DMS114 treated with DMSO at 0.1 percent for 48 hours (cell line): Measurements from ENCODE around the gene MANSC1.
"Not testable (repeated sequence)": the region's sequence is repeated elsewhere in the genome, so short reads cannot be mapped to it uniquely, and the experiment has no call there.

Experiments
- DNase-seq: peaks from one replicate; lab custom pipeline; 2025; ENCODE audit not compliant: unreplicated experiment; lab: John Stamatoyannopoulos, UW

MANSC1 gene

DNA sequence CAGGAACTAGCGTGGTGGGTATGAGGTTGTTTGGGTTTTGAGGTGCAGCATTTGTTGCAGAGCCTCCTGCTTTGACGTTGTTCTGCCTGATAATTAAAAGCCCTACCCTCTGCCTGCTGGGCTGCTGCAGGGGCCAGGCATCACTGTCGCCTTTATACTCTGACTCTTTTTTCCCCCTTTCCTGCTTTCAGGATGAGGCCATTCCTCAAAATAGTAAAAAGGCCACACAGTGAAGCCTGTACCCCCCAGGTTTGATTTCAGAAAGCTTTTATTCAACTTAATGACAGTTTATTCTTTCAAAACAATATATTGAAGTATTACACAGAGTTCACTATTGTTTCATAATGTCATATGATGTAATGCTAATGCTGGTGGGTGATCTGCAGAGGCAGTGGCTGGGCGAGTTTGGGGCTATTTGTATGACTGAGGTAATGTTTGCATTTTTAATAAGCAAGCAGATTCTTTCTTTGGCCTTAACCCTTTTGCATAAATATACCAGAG, 15.9 kb upstream of the MANSC1 start:
- DNase-seq, result no peak

DNA sequence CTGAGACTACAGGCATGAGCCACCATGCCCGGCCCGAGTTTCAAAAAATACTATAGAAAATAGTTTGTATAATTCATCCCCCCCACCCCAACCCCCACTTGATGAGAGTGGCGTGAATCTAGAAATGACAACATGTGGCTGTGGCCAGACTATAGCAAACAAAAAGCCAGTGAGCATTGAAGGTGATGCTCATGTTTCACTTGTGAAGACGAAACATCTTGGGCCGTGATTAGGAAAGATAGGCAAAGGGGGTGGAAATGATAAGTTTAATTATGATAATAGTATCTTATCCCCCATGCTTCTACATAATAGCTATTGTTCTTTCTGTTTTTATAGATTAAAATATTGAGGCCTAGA, 15.4 kb upstream of the MANSC1 start:
- no peak for DNase-seq

DNA sequence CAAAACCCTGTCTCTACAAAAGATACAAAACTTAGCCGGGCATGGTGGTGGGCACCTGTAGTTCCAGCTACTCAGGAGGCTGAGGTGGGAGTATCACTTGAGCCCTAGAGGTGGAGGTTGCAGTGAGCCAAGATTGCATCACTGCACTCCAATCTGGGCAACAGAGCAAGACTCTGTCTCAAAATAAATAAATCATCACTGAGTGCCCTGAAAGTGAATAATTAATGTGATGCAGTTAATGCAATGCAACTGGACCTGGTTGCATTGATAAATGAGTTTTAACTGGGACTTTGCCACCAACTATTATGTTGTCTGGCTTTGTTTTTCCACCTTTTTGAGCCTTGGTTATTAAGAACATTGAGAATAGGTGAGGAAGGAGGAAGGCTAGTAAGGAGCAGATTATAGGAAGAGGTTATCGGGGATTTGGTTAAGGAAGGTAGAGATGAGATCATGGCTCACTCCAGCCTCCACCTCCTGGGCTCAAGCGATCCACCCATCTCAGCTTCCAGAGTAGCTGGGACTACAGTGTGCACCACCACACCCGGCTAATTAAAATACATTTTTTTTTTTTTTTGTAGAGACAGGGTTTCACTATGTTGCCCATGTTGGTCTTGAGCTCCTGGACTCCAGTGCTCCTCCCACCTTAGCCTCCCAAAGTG, 14.9 kb upstream of the MANSC1 start:
- no peak for DNase-seq

DNA sequence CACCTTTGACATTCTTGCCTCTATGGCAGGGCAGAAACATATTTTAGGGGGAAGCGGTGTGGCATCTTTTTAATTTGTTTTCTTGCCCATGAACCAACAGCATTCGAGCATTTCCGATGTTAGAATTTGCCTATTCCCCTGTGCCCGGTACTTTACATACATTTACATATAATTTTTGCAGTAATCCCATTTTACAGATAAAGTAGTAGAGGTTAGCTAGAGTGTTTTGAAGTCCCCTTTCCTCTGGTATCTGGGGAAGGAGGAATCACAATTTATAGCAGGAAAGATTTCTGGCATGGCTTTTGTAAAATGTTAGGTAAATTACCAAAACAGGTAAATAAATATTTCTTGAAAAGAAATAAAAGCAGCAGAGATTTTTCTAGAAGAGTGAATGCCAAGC, 8.5 kb upstream of the MANSC1 start:
- DNase-seq, result no peak

DNA sequence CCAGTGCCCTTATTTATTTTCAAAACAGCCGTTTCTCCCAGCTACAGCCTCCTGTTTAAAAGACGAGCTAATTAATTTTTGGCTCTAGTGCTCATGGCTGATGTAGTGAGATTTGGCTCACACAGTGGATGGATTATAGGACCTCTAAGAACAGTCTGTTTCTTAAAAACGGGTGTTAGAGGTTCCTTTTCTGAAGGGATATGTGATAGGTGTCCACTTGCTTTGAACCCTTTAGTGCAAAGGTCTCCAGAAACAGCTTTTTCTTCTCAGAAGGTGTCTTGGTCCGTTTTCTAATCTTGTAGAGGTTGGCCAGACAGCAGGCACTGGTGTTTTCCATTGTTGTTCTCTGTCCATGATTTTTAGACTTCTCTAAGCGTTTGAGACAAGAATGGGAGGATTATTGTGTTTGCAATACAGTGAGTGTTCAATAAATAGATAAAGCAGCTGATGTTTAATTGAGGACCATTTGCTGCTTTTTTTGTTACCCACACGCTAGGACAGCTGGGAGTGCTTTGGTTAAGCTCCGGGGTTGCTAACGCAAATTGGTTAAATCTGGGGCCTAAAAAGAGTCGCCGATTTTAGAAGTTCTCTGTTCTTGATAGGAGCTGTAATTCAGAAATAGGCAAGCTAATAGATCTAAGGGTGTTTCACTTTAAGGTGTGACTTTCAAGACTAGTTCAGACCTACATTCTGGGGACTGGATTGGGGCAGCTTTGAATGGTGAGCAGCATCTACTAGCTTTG, 7.8 kb upstream of the MANSC1 start:
- no peak for DNase-seq

DNA sequence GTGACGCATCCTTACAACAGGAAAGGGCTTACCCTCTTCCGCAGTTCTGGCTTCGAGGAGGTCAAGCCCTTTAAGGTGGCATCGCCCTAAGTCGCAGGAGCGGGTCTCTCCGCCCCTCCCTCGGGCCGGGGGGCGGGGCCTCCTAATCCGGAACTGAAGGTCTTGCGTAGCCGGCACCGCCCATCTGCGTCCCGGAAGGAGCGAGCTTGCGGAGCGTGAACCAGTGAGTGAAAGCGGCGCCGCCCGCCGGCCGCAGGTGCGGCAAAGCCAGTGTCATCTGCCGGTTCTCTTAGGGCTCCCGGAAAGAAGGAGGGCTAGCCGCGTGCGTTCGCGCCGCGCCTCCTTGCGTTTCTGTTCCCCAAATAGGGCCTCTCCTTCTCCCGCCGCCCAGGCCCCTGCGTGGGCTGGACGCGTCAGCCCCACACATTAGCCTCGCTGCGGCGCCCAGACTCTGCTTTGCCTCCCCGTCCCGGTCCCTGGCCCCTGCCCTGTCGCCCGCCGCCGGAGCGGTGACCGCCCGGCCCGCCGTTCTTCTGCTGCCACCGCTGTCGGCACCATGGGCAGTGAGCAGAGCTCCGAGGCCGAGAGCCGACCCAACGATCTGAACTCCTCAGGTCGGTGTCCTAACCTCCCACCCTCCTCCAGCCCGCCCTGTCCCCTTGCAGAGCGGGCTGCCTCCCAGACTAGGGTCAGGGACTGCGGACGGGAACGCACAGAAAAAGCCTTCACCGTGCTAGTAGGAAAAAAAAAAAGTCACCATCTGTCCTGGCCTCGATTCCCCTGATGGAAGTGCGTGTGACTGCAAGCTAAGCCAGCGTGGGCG, 7.1 kb upstream of the MANSC1 start, which contains the start of gene BORCS5:
Gene BORCS5 (plus strand): TSS at position 183 of the 823 bp plus-strand sequence. CDS start 374 bp downstream, at position 557.
- DNase-seq, result peak; percentile 88

DNA sequence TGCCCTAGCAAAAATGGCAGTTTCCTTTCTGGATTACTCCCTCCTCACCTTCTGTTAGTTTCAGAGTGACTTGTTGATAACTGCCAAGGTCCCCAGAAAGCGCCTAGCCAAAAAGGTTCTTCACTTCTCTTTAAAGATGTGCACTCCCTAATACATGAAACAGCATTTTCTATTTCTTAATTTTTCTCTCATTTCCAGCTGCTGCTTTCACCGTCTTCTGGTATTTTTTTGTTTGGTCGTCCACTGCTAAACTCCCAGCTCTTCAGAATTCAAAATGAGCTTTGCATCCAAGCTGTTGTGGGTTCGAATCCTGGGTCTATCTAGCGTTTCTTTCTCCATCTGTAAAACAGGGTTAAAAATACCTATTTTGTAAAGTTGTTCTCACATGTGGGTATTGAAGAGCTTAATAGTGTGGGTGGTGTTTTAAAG, 6.4 kb upstream of the MANSC1 start:
- DNase-seq, result no peak

DNA sequence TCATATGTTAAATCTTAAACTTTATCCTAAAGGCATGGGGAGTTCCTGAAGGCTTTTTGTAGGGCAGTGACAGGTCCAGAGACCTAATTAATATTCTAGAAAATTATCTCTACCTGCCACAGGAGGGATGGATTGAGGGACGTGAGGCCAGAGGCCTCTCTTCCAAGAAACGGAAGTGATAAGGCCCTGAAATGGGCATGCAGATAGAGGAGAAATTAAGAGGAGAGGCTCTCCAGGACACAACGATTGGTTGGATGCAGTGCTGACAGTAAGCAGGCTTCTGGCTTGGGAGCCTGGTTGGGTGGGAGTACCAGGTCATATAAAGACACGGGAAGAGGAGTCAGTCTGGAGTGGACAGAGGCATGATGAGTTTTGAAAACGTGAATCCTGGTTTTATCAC, 3.8 kb upstream of the MANSC1 start:
- no peak for DNase-seq

DNA sequence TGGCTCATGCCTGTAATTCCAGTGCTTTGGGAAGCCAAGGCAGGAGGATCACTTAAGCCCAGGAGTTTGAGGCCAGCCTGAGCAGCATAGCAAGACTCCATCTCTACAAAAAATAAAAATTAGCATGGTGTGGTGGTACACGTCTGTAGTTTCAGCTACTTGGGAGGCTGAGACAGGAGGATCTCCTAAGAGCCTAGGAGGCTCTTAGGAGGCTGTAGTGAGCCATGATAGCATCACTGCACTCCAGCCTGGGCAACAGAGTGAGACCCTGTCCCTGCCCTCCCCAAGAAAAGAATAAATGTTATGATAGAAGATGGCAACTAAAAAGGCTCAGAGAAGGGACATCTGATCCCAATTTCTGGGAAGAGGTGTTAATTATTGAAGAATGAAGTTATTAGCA, 3.2 kb upstream of the MANSC1 start:
- DNase-seq, result no peak

DNA sequence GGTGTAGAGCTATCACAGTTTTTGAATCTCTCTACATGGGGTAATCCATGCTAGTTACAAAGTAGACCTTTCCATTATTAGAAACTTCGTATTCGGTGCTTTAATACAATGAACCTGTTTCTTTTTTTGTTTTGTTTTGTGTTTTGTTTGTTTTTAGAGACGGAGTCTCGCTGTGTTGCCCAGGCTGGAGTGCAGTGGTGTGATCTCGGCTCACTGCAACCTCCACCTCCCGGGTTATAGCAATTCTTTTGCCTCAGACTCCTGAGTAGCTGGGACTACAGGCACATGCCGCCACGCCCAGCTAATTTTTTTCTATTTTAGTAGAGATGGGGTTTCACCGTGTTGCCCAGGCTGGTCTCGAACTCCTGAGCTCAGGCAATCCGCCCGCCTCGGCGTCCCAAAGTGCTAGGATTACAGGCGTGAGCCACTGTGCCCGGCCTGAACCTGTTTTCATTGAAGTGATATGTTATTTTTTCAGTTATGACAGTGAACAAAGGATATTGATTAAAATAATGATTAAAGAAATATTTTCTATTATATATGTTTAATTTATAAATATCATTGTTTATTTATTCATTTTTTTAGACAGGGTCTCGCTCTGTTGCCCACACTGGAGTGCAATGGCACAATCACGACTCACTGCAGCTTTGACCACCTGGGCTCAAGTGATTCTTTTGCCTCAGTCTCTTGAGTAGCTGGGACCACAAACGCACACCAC, 1.6 kb upstream of the MANSC1 start:
- not testable (repeated sequence) for DNase-seq

DNA sequence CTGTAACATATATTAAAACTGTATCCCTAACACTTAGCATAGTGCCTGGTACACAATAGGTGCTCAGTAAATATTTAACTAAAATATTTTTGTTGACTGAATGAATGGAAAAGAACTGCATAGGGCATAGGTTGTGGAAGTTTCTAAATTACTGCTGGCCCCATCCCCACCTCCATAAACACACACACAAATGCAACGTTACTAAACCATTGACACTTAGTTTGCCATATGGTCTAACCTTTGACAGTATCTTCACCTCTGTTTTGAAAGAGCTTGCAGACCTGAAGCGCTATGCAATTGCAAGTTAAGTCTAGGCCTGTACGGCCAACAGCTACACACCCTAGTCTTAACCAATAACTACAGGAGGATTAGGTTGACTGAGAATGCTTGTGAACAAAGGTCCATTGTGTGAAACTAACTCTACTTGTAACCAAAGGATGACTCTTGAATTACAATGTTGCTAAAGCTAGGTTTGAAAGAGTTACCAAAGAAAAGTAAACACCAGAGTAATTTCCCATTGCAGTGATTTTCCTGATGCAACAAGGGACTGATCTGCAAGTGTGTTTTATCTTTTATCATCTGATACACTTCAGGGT, 924 bp upstream of the MANSC1 start:
- no peak for DNase-seq

DNA sequence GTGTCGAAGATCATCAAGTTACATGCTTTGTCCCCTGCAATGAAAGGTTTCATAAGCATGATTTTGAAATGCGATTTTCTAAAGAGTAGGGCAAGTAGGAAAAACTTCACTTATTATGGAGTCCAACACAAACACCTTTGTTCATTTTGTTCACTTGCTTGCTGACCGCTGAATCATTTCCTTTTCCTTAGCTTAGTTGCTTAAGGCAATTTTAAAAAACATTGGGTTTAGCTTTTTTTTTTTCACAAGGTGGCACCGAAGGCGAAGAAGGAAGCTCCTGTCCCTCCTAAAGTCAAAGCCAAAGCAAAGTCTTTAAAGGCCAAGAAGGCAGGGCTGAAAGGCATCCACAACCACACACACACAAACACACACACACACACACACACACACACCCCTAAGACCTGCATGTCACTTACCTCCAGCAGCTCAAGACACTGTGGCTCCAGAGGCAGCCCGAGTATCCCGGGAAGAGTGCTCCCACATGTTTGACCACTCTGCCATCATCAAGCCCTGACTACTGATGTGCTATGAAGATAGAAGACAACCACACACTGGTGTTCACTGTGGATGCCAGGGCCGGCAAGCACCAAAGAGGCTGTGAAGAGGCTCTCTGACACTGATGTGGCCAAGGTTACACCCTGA, 11.4 kb downstream of the MANSC1 start:
- DNase-seq, result no peak

DNA sequence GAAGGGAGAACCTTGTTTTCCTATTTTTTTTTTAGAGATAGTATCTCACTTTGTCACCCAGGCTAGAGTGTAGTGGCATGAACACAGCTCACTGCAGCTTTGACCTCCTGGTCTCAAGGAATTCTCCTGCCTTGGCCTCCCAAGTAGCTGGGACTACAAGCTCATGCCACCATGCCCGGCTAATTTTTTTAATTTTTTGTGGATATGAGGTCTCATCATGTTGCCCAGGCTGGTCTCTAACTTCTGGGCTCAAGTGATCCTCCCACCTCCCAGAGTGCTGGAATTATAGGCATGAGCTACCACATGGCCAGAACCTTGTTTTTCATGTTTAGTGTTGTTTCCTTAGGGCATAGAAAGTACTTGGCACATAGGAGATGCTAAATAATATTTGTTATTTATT, 13.5 kb downstream of the MANSC1 start:
- DNase-seq, result no peak

DNA sequence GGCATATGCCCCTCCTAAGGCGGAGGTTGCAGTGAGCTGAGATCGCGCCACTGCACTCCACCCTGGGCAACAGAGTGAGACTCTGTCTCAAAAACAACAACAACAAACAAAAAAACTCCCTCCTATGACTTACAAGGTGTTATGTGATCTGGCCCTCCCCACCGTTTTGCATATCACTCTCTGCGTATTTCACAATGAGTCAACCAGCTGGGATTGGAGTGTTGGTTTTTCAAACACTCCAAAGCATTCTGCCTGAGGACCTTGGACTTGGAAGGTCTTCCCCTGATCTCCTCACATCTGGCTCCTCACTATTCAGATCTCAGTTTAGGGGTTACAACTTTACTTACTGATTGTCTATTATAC, 14.0 kb downstream of the MANSC1 start:
- no peak for DNase-seq

DNA sequence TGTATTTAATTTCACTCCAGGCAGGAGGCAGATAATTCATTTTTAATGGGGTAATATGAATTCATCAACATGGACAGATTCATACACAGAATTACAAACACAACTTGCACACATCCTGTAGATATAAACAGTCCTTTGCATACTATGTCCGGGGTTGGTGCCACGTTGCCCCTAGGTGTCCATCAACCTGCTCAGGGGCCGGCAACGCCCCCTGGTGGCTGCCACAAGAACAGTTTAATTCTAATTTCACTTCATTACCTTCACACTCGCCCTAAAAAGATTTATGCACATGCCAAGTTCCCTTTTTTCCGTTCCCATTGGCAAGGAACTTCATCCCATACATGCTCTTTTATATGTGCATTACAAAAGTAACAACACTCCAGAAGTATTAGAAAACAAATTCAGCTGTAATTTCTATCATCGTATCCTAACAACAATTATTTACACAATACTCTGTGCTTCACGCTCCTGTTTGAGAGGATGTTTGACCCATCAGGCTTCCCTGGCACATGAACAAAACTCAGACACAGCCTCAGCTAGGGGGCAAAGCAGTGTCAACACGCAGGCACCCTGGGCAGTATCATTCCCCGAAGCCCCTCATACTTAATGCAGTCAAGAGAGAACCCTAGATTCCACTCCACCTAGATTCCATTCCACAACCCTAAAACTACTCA, 15.5 kb downstream of the MANSC1 start:
- DNase-seq, result peak; percentile 33

DNA sequence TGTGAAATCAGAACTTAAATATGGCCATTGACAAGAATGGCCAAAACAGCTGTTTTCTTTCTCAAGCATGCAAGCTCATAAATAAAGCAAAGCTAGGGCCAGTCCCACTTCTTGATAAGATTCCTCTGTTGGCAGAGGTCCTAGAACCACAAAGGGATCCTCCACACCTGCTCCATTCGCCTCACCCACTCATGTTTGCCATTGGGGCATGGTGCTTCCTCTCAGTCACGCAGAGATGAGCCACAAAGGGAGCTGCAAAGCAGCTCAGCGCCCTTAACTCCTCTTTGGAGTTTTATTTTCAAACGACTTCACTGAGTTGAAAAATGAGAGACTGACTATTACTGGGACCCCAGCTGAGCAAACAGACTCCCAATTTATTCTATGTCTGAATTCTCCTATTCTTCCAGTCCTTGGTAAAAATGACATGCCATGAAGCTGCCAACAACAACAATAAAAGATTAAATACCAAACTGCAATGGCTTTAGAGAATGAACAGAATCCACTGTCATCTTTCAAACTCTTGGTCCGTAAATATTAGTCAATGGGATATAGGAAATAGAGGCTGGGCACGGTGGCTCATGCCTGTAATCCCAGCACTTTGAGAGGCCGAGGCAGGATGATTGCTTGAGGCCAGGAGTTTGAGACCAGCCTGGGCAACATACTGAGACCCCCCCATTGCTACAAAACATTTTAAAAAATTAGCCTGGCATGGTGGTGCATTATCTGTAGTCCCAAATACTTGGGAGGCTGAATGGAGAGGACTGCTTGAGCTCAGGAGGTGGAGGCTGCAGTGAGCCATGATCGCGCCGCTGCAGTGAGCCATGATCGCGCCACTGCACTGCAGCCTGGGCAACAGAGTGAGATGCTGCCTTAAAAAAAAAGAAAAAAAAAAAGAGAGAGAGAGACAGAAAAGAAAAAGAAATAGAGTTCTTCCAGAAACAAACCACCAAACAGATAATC, 16.4 kb downstream of the MANSC1 start:
- DNase-seq, result no peak

DNA sequence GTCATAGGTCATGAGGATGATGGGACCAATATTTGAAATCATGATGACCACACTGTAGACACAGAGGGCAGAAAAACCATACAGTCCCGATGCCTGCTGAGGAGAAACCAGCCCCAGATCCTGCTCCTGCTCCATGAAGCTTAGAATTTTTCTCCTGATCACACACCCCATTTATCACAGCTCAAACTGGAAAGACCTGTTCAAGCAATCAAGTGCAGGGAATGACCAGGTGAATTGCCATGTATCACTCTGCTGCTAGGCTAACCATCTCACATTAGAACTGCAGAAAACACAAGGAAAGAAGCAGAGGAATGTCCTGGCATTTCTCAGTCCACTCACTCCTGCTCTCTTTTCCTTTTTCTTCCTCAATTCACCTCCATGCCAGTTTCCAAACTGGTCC, 18.1 kb downstream of the MANSC1 start:
- no peak for DNase-seq

DNA sequence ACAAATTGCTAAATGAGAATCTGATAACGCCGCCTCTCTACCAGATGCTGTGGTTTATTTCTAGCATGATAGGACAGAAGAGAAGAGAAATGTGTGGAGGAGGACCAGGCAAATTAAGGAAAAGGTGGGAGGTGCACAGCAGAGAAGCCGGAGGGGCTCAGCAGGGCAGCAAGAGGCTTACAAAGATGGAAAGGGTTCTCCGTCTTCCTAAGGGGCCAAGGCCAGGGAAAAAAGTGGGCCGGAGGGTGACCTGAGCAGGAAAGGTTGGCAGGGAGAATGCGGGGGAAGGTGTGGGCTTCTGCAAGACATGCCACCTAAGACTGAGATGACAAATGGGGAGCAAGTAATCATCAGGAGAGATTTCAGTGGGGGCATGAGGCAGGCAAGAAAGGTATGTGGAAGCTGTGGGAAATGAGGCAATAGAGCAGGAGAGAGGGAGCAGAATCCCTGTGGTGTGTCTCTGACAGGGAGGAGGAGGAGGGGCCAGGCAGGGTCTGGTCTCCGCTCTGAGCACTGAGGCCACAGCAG, 18.7 kb downstream of the MANSC1 start:
- no peak for DNase-seq
